ENCODE results near the gene MTMR2. TPM values are rescaled to one million over a fixed set of nuclear protein-coding genes. Genes with fewer than 3 reads are reported as not detected.

Gene MTMR2
- total RNA-seq, 1 donor from 2014 or later, result 34.6 TPM

DNA sequence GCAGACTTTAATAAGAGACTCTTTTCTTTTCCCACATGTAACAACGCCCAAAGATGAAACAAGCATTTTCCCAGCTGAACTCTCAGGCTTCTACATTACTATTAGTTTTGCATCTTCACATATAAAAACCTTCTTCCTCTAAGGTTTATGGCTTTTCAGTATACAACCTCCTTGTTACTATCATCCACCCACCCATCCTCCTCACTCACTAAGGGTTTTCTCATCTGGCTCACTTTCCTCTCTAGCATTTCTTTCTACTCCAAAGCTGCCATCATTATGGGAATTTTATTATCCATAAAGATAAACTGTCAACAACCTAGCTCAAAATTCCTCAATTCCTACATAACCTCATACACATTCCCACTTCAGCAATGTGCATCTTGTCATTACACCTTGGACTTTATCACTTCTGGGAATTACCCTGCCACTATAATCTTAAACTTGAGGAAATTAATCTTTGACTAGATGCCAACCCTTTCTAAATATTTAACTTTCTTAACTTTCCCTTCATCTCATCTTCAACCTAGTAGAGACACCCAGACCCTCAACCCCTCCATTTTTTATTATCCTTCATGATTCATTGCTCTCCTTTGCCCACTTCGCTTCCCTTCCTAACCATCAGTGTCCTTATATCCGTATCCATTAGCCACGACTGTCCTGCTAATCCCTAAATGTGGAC, 30.9 kb downstream of the MTMR2 start:
- no peaks in the 10 kb centered on the region for H3K27me3 Mint-ChIP-seq (ENCODE audit: low read depth)

DNA sequence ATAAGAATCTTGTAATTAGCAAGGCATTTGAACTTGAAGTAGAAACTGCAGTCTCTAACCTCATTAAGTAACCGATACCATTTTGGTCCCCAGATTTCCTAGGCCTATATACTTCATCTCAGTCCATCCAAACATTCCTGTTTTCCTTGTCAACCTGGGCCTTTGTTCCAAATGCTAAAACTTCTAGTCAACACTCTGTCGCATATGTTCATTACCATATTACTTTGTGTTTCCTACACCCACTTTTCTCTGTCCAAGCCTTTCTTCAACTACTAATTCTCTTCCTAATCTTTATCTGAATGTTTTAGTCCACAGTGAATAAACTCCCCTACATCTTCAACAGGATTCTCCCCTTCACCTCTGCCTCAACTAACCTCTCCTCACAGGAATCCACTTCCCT, 31.4 kb downstream of the MTMR2 start:
- no peak for DNase-seq (ENCODE audit: low spot score in 2 of 2, unreplicated experiment in 2 of 2)
- Mint-ChIP-seq H3K27ac (no peak overlapping the region), H3K27me3 (ENCODE audit: low read depth) (no peaks in the 10 kb centered on the region), H3K4me1 (no peaks in the 10 kb centered on the region), H3K4me3 (no peak overlapping the region), H3K9me3 (no peaks in the 10 kb centered on the region), H3K36me3 (peaks cover 1% of the 10 kb centered on the region)
- TF ChIP-seq CTCF (IDR thresholded peaks at IDR 0.05; ENCODE audit: unreplicated experiment), result no peak

More for the DNA sequence above, 30.9 kb downstream of the MTMR2 start:
- Mint-ChIP-seq H3K9me3 (no peaks in the 10 kb centered on the region), H3K4me1 (no peaks in the 10 kb centered on the region), H3K4me3 (no peak overlapping the region), H3K36me3 (no peaks in the 10 kb centered on the region), H3K27ac (no peak overlapping the region)
- no peak for DNase-seq (ENCODE audit: low spot score in 2 of 2, unreplicated experiment in 2 of 2)
- no peak for TF ChIP-seq CTCF (IDR thresholded peaks at IDR 0.05; ENCODE audit: unreplicated experiment)

- no peak for DNase-seq (ENCODE audit: low spot score in 2 of 2, unreplicated experiment in 2 of 2)
- Mint-ChIP-seq H3K27ac (no peak overlapping the region), H3K4me1 (no peaks in the 10 kb centered on the region), H3K36me3 (peaks cover 9% of the 10 kb centered on the region), H3K4me3 (no peak overlapping the region), H3K9me3 (no peaks in the 10 kb centered on the region), H3K27me3 (ENCODE audit: low read depth) (no peaks in the 10 kb centered on the region)
- TF ChIP-seq CTCF (IDR thresholded peaks at IDR 0.05; ENCODE audit: unreplicated experiment), result no peak
Measured at GRCh38 chr11:95891423-95892170, 32.3 kb downstream of the MTMR2 start.

DNA sequence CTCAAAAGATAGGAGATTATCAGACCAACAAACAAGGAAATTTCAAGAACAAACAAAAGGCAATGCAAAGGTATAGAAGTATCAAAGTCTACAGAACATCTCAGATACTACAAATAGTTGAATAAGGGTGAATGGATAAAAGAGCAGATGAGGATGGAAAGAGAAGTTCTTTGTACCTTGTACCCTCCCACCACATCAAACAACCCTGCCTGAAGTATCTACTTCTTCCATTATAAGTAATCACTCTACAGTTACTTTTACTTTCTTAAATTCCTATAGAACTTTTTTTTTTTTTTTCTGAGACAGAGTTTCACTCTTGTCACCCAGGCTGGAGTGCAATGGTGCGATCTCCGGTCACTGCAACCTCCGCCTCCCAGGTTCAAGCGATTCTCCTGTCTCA, 35.1 kb downstream of the MTMR2 start:
- DNase-seq (ENCODE audit: low spot score in 2 of 2, unreplicated experiment in 2 of 2), result no peak
- Mint-ChIP-seq H3K27ac (no peak overlapping the region), H3K27me3 (ENCODE audit: low read depth) (no peaks in the 10 kb centered on the region), H3K4me1 (peaks cover 4% of the 10 kb centered on the region), H3K9me3 (no peaks in the 10 kb centered on the region), H3K36me3 (peaks cover 11% of the 10 kb centered on the region), H3K4me3 (no peak overlapping the region)
- no peak for TF ChIP-seq CTCF (IDR thresholded peaks at IDR 0.05; ENCODE audit: unreplicated experiment)

GRCh38 chr11:95888439-95888838, 35.5 kb downstream of the MTMR2 start:
- DNase-seq (ENCODE audit: low spot score in 2 of 2, unreplicated experiment in 2 of 2), result no peak
- H3K36me3 Mint-ChIP-seq, result peaks cover 11% of the 10 kb centered on the region
- H3K4me1 Mint-ChIP-seq, result peaks cover 4% of the 10 kb centered on the region
- H3K27me3 Mint-ChIP-seq (ENCODE audit: low read depth), result no peaks in the 10 kb centered on the region
- no peak overlapping the region for H3K27ac Mint-ChIP-seq
- no peaks in the 10 kb centered on the region for H3K9me3 Mint-ChIP-seq
- TF ChIP-seq CTCF (IDR thresholded peaks at IDR 0.05; ENCODE audit: unreplicated experiment), result no peak
- H3K4me3 Mint-ChIP-seq, result no peak overlapping the region
